Suppressor macrophage treated with lipopolysaccharide for 1 hour (primary cell): Measurements from ENCODE around the gene CST2.
A peak's percentile ranks its signal among the peaks of the same experiment; 100 is the strongest.
"Not testable (repeated sequence)": the region's sequence is repeated elsewhere in the genome, so short reads cannot be mapped to it uniquely, and the experiment has no call there.

ENCODE experiments used
- DNase-seq, 3 donors: peaks; one replicate each; pipeline ENCODE4 v3.0.0-alpha.2; 2020 to 2022

The CST2 gene

GRCh38 chr20:23800865-23801264, 25.7 kb downstream of the CST2 start:
- DNase-seq, result no peak

- peak in 2 of 3 donors; percentile 27 to 35 for DNase-seq
Measured at GRCh38 chr20:23799216-23799847, 27.2 kb downstream of the CST2 start.

DNA sequence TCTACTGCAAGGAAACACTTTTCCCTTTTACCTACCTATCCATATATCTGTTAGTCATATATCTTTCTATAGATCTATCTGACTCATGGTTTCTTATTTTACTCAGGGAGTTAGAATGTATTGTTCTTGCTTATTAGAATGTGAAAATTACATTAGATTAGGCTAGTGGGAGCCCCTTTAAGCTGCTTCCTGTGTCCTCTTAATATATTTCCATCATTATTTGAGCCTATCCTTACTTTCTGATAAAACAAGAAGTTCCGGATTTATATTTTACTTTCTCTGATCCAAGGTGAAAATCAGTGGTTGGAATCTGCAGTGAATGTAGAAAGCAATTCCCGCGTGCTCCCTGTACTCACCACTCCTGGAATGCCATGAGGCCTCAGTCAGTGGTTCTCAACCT, 31.0 kb downstream of the CST2 start:
- DNase-seq, result no peak

DNA sequence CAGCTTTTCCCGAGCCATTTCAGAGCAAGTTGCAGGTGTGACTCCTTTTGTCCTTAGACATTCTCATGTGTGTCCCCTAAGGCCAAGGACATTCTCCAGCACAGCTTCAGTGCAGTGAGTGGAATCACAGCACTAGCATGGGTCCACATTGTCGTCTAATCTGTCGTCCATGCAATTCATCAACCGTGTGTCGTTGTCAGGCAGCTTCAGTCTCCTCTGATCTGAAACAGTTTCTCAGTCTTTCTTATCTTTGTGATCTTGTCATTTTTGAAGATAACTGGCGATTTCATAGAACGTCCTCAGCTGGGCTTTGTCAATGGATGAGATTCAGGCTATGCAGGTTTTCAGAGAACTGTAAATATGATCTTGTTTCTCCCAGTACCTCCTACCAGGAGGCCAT, 31.7 kb downstream of the CST2 start:
- no peak for DNase-seq

- DNase-seq, result no peak
Measured at GRCh38 chr20:23794065-23794464, 32.5 kb downstream of the CST2 start.

GRCh38 chr20:23783447-23783846, 43.1 kb downstream of the CST2 start:
- no peak for DNase-seq

DNA sequence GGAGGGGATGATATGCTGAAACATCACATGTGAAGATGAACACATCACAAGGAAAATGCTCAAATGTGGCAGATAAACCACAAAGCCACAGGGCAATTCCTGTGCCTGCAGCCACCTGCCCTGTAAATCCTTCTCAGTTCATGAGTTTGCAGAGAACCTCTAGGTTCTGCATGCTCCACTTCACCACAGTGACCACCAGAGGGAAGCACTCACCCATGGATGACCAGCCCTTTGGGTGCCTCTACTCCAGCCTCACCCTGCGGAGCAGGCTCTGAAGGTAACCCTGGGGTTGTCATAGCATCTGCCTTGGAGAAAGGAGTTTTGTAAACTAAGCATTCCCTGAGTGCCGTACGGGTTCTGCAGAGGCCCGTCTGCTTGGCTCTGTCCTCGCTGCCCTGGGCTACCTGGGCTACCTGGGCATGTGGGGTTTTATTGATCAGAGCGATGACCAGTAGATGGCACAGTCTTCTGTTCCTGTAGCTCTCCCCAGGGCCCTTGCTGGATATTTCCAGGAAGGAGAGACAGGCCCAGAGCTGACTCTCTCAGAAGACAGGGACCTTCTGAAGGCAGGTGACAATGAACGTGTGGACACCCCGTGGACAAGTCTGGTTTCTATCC, 44.1 kb downstream of the CST2 start:
- peak; percentile 22 to 43 (median 38) for DNase-seq

DNA sequence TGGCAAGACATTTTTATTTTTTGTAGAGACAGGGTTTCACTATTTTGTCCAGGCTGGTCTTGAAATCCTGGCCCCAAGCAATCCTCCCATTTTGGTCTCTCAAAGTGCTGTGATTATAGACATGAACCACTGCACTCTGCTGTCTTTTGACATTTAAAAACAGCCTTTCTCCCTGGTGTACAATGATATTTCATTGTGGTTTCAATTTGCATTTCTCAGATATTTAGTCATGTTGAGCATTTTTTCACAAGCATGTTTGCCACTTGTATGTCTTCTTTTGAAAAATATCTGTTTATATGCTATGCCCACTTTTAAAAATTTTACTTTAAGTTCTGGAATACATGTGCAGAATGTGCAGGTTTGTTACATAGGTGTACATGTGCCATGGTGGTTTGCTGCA, 47.9 kb downstream of the CST2 start:
- DNase-seq, result not testable (repeated sequence)

DNA sequence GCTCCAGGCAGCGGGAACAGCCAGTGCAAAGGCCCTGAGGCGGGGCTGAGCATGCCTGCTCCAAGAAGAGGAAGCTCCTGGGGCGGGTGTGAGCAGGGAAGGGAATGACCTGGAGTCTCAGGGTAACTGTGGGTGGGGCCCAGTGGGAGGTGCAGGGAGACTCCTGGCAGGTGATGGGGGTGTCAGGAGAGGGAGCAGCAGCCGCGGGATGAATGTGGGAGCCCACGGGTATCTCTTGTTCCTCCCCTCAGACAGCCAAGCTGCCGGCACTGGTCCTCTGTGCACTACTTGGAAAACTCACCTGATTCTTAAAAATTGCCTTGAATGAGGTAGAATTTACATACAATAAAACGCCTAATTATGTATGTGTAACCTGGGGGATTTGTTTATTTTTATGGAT, 49.1 kb downstream of the CST2 start:
- DNase-seq, result not testable (repeated sequence)

- DNase-seq, result no peak
Measured at GRCh38 chr20:23776067-23776771, 50.3 kb downstream of the CST2 start.

GRCh38 chr20:23774081-23774480, 52.4 kb downstream of the CST2 start:
- no peak for DNase-seq
